ENCODE data around the gene RGS1.
A peak's percentile ranks its signal among the peaks of the same experiment; 100 is the strongest.

The RGS1 gene

DNA sequence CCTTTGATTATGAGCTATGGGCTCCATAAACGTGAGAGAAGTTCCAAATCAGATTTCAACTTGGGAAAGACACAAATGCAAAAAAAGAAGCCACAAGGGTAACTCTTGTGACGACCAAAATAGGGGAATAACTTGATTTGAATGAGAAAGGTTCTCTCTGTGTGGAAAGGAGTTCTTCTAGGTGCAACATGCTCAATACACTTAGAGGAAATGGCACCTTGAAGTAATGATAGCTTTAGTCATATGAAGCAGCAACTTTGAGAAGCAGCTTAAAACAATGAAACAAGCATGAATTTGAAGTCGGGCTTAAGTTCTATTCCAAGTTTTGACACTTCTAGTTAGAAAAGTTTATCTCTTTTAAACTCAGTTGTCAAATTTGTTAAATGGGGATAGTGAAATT is 21.8 kb upstream of the RGS1 start:
- no peak for DNase-seq (ENCODE audit: low read depth, low spot score)

DNA sequence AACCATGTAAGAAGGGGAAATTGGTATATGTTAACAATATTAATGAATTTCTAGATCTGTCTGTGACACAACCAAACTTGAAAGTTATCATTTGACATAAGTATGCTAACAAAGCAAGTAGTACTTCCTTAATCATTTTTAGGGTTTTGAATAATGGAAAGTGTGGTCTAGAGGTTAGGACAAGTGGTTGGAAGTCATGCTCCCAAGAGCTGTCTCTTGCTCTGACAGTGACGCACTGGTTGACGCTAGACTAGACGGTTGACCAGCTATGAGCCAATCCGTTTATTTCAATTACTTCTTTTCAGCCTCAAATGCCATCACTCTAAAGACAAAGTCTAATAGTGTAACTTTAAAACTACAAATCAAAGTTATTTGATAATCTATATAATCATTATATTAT is 20.7 kb upstream of the RGS1 start:
- no peak for DNase-seq (ENCODE audit: low read depth, low spot score)

DNA sequence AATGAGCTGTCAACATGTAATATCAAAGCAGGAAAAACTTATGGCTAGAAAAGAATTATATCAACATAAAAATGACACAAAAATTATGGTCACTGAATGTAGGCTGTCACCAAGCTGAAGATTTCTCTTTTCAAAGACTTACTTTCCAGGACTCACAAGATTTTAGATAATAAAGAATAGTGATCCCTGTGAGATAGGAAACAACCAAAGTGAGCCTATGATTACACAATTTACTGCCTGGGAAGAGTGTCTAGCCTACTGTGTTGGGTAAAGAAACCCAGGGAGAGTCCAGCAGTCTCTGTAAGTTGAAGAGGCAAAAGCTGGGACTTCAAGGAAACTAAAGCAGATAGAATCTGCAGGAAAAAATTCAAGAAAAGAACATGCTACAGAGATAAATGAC is 20.2 kb upstream of the RGS1 start:
- DNase-seq (ENCODE audit: low read depth, low spot score) = no peak

DNA sequence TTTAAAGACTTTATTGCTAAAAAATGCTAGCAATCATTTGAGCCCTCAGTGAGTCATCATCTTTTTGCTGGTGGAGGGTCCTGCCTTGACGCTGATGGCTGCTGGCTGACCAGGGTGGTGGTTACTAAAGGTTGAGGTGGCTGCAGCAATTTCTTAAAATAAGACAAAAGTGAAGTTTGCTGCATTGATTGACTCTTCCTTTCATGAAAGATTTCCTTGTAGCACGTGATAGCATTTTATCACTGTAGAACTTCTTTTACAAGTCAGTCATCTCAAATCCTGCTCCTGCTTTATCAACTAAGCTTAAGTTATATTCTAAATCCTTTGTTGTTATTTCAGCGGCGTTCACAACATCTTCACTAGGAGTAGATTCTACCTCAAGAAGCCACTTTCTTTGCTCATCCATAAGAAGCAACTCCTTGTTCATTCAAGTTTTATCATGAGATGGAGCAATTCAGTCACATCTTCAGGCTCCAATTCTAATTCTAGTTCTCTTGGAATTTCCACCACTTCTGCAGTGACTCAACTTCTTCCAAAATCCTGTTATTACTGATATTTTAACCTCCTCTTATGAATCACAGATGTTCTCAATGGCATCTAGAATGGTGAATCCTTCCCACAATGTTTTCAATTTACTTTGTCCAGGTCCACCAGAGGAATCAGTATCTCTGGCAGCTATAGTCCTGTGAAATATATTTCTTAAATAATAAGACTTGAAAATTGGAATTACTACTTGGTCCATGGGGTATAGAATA is 17.6 kb upstream of the RGS1 start:
- no peak for DNase-seq (ENCODE audit: low read depth, low spot score)

DNA sequence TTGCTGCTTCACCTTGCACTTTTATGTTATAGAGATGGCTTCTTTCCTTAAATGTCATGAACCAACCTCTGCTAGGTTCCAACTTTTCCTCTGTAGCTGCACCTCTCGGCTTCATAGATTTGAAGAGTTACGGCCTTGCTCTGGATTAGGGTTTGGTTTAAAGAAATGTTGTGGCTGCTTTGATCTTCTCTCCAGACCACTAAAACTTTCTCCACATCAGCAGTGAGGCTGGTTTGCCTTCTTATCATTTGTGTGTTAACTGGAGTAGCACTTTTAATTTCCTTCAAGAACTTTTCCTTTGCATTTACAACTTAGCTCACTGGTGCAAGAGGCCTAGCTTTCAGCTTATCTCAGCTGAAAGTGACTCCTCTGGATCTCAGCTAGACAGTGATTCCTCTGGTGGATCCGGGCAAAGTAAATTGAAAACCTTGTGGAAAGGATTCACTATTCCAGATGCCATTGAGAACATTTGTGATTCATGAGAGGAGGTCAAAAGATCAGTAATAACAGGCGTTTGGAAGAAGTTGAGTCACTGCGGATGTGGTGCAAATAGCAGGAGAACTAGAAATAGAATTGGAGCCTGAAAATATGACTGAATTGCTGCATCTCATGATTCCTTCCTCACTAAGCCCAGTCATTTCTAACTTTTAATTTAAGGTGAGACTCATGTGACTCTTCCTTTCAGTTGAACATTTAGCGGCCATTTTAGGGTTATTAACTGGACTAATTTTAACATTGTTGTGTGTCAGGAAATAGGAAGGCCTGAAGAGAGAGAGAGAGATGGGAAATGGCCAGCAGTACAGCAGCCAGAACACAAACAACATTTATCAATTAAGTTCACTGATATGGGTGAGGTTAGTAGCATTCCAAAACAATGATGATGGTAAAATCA is 16.2 kb upstream of the RGS1 start:
- DNase-seq (ENCODE audit: low read depth, low spot score) = peak; percentile 77

DNA sequence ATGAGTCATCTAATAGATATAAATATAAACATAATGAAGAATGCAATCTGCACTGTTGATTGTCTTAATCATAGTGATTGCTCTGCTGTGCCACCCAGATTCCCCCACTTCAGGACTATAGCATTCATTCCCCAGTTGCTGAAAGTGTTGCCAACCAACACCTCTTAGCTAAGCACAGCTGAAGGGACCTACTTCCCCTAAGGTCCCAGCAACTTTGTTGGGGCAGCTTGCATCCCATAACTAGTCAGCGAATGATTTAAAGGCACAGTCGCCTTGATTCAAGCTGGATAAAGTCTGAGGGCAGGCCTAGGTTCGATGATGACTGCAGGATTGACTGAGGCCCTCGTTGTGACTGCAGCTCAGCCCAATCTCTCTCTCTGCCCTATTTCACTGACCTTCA is 14.3 kb upstream of the RGS1 start:
- DNase-seq (ENCODE audit: low read depth, low spot score) = no peak

DNA sequence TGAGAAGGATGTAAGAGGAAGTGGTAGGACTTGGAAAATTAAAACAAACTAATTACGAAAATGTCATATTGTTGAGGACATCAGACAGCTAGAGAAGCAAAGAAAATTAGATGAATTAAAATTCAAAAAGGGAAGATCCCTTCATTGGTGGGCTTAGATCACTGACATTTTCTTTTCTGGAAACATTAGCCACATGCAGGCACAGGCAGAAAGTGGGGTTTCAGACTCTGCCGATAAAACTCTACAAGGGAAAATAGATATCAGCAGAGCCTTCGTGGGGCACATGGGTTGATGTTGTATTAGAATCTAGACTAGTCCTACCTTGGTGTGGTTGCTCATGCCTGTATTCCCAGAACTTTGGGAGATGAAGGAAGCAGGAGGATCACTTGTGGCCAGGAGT is 12.4 kb upstream of the RGS1 start:
- no peak for DNase-seq (ENCODE audit: low read depth, low spot score)

DNA sequence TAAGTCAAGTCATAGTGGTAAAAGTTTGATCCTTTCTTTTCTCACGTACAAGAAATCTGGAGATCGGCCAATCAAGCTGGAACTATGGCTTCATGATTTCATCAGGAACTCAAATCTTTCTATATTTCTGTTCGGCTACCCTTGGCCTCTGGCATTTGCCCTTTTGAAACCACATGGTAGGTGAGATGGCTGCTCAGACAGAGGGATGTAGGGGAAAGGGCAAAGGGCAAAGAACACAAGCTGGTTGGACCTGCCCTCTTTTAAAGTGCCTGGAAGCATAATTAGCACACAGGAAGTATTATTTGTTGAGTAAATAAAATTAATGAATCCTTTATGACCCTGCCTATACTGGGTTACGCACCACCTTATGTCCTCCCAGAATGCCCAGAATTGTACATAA is 11.5 kb upstream of the RGS1 start:
- no peak for DNase-seq (ENCODE audit: low read depth, low spot score)

DNA sequence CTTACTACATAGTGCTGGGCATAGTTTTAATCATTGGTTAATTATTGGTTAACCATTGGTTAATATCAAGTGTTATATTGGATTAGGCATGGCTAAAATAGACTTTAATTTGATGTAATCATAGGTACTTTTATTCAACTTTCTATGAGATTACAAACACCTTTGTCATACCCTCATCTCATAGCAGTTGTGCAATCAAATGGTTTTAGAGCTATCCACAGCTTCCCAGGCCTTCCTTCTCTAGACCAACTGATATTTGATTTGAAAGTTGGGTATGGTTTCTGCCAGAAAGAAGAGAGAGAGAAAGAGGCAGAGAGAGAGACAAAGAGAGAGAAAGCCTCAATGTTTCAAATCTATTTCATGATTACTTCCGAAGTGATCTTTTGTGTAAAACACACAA is 9.6 kb upstream of the RGS1 start:
- DNase-seq (ENCODE audit: low read depth, low spot score) = no peak

DNA sequence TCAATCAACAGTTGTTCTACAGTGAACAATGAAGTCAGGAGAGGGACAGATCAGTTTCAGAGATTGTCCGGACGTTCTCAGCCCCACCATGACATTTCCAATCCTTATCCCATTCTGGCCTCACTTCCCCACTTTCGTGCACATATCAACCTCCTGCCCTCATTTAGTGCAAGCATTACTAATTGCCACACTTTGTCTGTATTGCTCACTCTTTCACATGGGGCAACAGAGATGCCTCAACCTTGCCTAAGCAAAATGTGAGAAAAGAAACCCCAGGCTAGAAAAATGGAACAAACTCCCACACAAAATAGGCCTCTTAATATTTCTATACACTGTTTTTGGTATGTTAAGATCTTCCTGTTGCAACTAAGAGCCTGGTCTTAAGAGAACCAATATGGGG is 8.9 kb upstream of the RGS1 start:
- no peak for DNase-seq (ENCODE audit: low read depth, low spot score)

DNA sequence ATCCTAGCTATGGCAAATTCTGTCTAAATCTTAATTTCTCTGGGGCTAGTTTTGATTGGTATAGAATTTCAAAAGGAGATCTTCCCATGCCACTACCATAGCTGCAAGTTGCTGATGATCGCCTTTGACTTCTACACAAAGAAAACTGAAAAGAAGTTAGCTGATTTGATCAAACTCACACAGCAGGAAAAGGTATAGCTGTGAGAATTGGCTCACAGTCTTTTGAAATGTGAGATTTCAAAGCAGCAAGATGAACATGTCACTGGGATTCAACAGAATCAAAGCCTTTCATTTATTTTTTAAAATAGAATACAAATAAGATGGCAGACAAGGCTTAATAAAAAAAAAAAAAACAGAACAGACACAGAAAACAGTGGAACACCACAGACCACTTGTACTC is 7.5 kb upstream of the RGS1 start:
- no peak for DNase-seq (ENCODE audit: low read depth, low spot score)

DNA sequence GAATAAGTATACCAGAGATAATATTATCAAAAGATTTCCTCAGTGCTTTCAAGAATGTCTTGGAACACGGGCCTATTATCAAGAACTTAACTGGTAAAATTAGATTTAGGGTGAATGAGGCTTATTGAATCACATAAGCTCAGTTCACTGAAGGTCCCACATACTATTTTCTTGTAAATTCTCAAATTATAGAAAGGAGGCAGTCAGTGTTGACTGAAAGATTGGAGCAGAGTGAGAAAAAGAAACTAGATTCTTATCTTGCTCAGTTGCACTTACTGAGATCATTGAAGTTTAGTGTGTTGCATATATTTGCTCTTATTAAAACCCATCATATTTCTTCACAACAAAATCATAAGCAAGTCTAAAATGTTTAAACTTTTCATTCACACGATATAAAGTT is 3.9 kb upstream of the RGS1 start:
- no peak for DNase-seq (ENCODE audit: low read depth, low spot score)

DNA sequence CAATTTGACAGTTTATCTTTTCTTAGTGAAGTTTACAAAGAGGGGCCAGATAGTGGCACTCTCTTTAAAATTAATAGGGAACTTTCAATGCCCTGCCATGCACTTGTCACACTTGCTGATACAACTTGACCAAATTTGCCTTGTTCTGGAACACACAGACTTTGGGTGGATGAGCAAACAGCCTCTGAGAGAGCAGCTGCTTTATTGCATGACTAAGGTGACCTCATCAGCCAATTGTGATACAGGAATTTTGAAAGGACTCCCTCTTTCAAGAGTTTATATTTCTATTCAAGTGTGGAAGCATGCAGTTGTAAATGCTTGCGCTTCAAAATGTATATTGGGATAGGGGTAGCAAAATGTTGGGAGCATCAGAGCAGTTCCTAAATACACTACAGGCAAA is 2.1 kb upstream of the RGS1 start:
- DNase-seq (ENCODE audit: low read depth, low spot score) = no peak

DNA sequence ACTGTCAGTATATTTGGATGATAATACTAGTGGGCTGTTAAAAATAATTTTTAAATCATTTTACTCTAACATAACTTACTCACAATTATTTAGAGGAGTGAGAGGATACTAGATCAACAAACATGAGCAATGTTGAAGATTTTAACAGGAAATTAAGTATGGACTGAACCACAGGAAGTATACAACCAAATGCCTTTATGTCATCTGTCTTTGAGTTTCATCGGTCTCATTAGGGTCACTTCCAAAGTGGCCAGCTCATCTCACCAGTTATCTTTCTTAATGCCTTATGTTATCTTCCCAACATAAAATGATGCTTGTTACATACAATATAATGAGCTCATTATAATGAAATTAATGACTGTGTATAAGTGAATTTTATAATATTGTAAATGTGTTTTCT is 1.5 kb upstream of the RGS1 start:
- DNase-seq (ENCODE audit: low read depth, low spot score) = no peak

DNA sequence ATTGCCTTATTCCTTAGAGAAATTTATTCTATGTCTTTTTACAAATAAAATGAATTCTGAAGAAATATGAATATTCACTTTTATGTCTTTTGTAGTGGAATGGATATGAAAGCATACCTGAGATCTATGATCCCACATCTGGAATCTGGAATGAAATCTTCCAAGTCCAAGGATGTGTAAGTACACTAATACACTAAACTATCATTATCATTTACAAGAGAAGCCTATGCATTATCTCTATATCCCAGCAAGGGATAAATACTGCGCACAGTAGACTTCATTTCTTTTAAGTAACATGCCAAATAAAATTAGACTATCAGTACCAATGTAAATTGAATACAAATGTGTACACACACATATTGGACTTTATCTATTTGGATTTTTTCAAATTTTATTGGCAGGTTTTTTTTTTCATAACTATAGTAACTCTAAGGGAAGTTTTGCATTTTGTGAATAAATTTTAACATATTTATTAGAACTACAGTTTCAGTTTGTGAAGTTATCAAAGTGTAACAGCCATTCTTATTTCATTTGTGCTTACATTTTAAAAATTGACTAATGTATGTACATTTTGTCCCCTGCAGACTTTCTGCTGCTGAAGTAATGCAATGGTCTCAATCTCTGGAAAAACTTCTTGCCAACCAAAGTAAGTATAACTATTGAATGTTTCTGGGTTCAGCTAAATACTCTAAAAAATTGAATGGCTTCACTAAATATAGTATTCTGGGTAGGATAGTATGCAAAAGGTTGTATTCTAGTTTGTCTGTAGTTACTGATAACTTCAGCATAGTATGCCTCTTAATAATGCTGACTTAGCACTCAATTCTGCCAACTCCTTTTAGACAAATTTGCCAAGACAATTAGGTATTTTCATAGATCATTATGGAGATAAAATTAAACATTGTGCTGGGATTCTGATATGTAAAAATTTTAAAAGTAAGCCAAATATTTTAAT is 894 bp downstream of the RGS1 start:
- DNase-seq (ENCODE audit: low read depth, low spot score) = no peak

DNA sequence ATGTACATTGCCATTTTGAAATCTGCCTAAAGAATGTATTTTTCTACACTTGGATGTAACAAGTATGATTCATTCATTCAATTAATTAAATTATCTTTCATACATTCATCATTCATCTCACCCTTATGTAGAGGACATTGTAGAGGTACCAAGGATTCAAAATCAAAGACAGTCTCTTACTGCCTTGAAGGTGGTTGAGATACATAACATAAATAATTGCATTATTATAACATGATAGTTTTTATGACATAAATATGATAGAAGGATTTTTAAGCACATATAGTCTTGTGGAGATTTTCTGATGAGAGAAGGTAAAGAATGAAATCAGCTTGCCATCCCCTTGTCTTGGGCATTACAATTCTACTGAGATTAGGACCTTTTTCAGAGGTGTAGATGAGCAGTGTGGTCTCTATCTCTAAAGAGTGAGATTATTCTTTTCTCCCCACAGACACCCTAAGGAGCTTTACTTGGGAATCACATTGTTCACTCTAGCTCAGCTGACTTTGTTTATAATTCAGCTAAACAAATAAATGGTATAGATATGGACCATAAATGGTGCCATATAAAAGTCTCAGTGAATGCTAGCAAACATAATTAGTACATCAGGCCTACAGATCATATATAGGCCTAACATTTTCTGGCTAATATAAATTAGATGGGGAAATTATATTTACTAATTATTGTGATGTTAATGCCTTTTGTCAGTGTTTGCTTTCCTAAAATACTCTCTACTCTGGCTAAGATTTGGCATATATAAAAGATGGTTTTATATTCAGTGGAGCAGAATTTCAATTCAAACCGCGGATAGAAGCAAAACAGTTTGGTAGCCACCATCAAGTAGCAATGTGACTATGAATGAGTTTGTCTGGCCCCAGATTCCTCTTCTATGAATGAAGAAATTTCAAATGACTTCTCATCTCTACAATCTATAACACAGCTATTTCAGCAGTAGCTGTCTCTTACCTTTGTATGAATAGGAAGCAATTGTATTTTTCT is 1.9 kb downstream of the RGS1 start:
- no peak for DNase-seq (ENCODE audit: low read depth, low spot score)

DNA sequence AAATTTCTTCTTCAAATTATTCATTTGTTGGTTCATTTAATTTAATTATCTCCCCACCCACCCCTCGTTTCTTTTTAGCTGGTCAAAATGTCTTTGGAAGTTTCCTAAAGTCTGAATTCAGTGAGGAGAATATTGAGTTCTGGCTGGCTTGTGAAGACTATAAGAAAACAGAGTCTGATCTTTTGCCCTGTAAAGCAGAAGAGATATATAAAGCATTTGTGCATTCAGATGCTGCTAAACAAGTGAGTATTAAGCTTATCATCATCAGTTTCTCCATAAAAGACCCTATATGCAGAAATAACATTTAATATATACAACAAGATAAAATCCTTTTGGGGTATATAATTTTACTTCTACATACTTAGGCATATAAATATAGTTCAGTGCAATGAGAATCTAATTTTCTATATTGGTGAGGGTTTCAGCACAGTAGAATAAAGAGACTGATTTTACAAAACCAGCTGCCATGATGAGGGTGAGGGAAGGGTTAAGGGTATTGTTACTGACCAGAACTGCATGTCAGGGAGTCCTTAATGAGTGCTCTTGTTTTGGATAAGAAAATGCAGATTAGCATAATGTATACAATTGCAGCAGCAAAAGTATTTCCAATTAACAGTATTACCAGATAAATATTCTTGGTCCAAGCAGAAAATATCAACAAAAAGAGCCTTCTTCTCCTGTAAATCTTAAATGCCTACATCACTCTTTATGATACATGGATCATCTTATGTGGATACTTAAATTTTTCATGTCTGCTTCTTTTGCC is 2.8 kb downstream of the RGS1 start:
- DNase-seq (ENCODE audit: low read depth, low spot score) = no peak

DNA sequence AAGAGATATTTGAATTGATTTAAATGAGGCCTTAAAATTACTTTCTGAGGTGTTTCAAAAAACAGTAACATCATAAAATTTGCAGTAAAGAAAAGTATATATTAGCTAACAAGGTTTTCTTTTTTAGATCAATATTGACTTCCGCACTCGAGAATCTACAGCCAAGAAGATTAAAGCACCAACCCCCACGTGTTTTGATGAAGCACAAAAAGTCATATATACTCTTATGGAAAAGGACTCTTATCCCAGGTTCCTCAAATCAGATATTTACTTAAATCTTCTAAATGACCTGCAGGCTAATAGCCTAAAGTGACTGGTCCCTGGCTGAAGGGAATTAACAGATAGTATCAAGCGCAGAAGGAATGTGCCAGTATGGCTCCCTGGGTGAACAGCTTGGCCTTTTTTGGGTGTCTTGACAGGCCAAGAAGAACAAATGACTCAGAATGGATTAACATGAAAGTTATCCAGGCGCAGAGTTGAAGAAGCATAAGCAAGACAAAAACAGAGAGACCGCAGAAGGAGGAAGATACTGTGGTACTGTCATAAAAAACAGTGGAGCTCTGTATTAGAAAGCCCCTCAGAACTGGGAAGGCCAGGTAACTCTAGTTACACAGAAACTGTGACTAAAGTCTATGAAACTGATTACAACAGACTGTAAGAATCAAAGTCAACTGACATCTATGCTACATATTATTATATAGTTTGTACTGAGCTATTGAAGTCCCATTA is 3.6 kb downstream of the RGS1 start:
- no peak for DNase-seq (ENCODE audit: low read depth, low spot score)

DNA sequence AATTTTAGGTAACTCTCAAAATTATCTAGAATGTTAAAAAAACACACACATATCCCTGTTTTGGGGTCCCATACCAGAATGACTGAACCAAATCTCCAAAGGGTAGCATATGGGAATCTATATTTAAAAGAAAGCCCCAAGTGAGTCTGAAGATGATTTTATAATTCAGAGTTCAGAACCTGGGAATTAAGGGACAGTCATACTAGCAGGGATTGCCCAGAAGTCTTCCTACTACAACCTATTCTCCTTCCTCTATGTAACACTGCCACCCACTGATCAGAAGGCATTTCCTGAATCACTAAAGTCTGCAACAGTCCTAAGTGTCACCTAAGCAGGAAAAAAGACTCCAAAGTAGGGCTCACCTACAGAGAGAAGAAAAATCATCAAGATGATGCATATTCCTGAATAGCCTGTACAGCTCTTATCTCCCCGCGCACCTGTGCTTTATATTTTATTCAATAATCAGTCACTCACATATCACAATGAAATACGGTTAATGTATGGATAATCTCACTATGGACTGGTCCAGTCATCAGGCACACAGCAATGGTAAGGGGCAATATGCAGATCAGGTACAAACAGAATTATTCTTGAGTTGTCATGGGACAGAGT is 4.9 kb downstream of the RGS1 start:
- DNase-seq (ENCODE audit: low read depth, low spot score) = peak; percentile 47

Data from smooth muscle cell of the brain vasculature (primary cell).